K562 (cell line): ENCODE results near the gene UBE2M. TPM values are rescaled to one million over a fixed set of nuclear protein-coding genes. Genes with fewer than 3 reads are reported as not detected.

Experiments
- COPS2 ChIP-seq: fragments of 450-650 bp; conservative IDR thresholded peaks from 2 replicates; pipeline ENCODE4 v1.6.1; 2016; ENCODE audit warnings: mild to moderate bottlenecking, moderate library complexity
- DACH1 ChIP-seq: fragments of 450-650 bp; IDR thresholded peaks from 2 replicates; pipeline ENCODE4 v1.6.1; 2018; ENCODE audit not compliant: partially characterized antibody
- ESRRA ChIP-seq: fragments of 450-650 bp; IDR thresholded peaks from 2 replicates; pipeline ENCODE4 v1.6.1; 2014; ENCODE audit warnings: low read depth, mild to moderate bottlenecking, moderate library complexity, borderline replicate concordance
- KAT8 ChIP-seq: fragments of 450-650 bp; IDR thresholded peaks from 2 replicates; pipeline ENCODE4 v1.6.1; 2016; ENCODE audit warnings: low read depth, mild to moderate bottlenecking
- MIER1 ChIP-seq: fragments of 450-650 bp; IDR thresholded peaks from 2 replicates; pipeline ENCODE4 v1.6.1; 2016; ENCODE audit warnings: antibody characterized with exemption, mild to moderate bottlenecking, low read depth
- MYC ChIP-seq, 2 experiments: fragments of 250-450 bp in 1 of 2; sonication (Bioruptor Pico) in 1 of 2; IDR thresholded peaks; 2 replicates each; pipeline versions ENCODE4 v1.5.1 to v1.6.1; 2012 to 2021; ENCODE audit warnings: low read depth in 2 of 2, borderline replicate concordance in 1 of 2, improper control_type of control experiment in 1 of 2, low read length in 1 of 2, mild to moderate bottlenecking in 1 of 2, moderate library complexity in 1 of 2
- NR2C2 ChIP-seq, 2 experiments: fragments of 200-800 bp in 1 of 2; sonication (Bioruptor generic) in 1 of 2; sonication (generic) in 1 of 2; formaldehyde crosslinking in 1 of 2; IDR thresholded peaks; 2 replicates each; pipeline versions ENCODE4 v1.6.1 to v1.8.0; 2016 to 2022; ENCODE audit warnings: mild to moderate bottlenecking in 1 of 2, missing compliant biosample characterization in 1 of 2, missing genetic modification characterization in 1 of 2, missing genetic modification reagents in 1 of 2
- NR4A1 ChIP-seq, 2 experiments: fragments of 250-450 bp in 1 of 2; fragments of 450-650 bp in 1 of 2; sonication (Bioruptor Pico) in 1 of 2; IDR thresholded peaks; 2 replicates each; pipeline versions ENCODE4 v1.4.0 to v1.6.1; 2016 to 2020; ENCODE audit warnings: mild to moderate bottlenecking in 2 of 2, missing compliant biosample characterization in 1 of 2, missing genetic modification characterization in 1 of 2, moderate library complexity in 1 of 2
- STAT5B ChIP-seq: fragments of 250-450 bp; sonication (Bioruptor Pico); IDR thresholded peaks from 2 replicates; pipeline ENCODE4 v1.8.0; 2021; ENCODE audit warnings: mild to moderate bottlenecking, inconsistent platforms
- TSC22D4 ChIP-seq: fragments of 450-650 bp; IDR thresholded peaks from 2 replicates; pipeline ENCODE4 v1.6.1; 2016; ENCODE audit warnings: missing genetic modification characterization, missing biosample characterization, control low read depth
- ZBTB17 ChIP-seq: fragments of 450-650 bp; formaldehyde crosslinking; IDR thresholded peaks from 2 replicates; pipeline ENCODE4 v1.4.0; 2020; ENCODE audit warnings: mild to moderate bottlenecking
- ZFP30 ChIP-seq: fragments of 250-450 bp; sonication (Bioruptor Pico); IDR thresholded peaks from 2 replicates; pipeline ENCODE4 v1.8.0; 2022; ENCODE audit warnings: moderate library complexity, mild to moderate bottlenecking, inconsistent platforms, borderline replicate concordance
- ZNF232 ChIP-seq: sonication (generic); formaldehyde crosslinking; IDR thresholded peaks from 2 replicates; pipeline ENCODE4 v1.8.0; 2022; ENCODE audit warnings: mild to moderate bottlenecking, missing genetic modification reagents
- ZNF57 ChIP-seq: fragments of 450-650 bp; formaldehyde crosslinking; IDR thresholded peaks from 2 replicates; pipeline ENCODE4 v1.4.0; 2020; ENCODE audit warnings: mild to moderate bottlenecking, moderate library complexity
- polyA plus RNA-seq, 8 experiments: library from polyadenylated mRNA; depleted of rRNA in 4 of 8; stranded (reverse) in 5 of 8; unstranded in 3 of 8; fragments of >200 nt; fragmentation: Nextera tagmentation in 2 of 8; fragmentation: Illumina TruSeq in 1 of 8; extraction: Ambion mirVana in 2 of 8; extraction: Trizol in 1 of 8; gene quantifications; 2 replicates each; pipeline versions ENCODE4 v1.2.1 to v1.2.3, GENCODE V29; 2011 to 2014; ENCODE audit warnings: inconsistent platforms in 1 of 8, missing spikeins in 1 of 8
- total RNA-seq, 7 experiments: library from RNA; depleted of rRNA in 6 of 7; stranded (reverse); fragments of >200 nt in 6 of 7; fragmentation: Illumina TruSeq in 2 of 7; extraction: Trizol in 2 of 7; gene quantifications; 2 replicates each; pipeline versions ENCODE4 v1.2.1 to v1.2.3, GENCODE V29; 2011 to 2021; ENCODE audit warnings: low replicate concordance in 1 of 7
- TF ChIP-seq, protein P1 (sequence below): fragments of 450-650 bp; IDR thresholded peaks from one replicate; pipeline ENCODE4 v1.6.1; 2018; ENCODE audit warnings: mild to moderate bottlenecking, moderate library complexity; ENCODE audit not compliant: partially characterized antibody
- TF ChIP-seq, protein P2 (sequence below): fragments of 250-450 bp; sonication (Bioruptor Pico); IDR thresholded peaks from 2 replicates; pipeline ENCODE4 v1.8.0; 2021; ENCODE audit warnings: moderate library complexity, mild to moderate bottlenecking, inconsistent platforms
- TF ChIP-seq, protein P3 (sequence below): IDR thresholded peaks from 3 replicates; pipeline ENCODE4 v1.6.1; 2011; ENCODE audit warnings: borderline replicate concordance, mild to moderate bottlenecking; ENCODE audit not compliant: insufficient read length, insufficient read depth
- TF ChIP-seq, protein P4 (sequence below): fragments of 250-450 bp; sonication (Bioruptor Pico); IDR thresholded peaks from 2 replicates; pipeline ENCODE4 v1.5.0; 2022; ENCODE audit warnings: mild to moderate bottlenecking
- TF ChIP-seq, protein P5 (sequence below): fragments of 250-450 bp; sonication (Bioruptor Pico); IDR thresholded peaks from 2 replicates; pipeline ENCODE4 v1.4.0; 2020

The UBE2M gene
- total and polyA plus RNA-seq, 9 of the 15 experiments (the other 6 are each of a cell fraction or from before 2014, with no cell fraction given) = 0.92 to 163 (median 85.7) TPM

DNA sequence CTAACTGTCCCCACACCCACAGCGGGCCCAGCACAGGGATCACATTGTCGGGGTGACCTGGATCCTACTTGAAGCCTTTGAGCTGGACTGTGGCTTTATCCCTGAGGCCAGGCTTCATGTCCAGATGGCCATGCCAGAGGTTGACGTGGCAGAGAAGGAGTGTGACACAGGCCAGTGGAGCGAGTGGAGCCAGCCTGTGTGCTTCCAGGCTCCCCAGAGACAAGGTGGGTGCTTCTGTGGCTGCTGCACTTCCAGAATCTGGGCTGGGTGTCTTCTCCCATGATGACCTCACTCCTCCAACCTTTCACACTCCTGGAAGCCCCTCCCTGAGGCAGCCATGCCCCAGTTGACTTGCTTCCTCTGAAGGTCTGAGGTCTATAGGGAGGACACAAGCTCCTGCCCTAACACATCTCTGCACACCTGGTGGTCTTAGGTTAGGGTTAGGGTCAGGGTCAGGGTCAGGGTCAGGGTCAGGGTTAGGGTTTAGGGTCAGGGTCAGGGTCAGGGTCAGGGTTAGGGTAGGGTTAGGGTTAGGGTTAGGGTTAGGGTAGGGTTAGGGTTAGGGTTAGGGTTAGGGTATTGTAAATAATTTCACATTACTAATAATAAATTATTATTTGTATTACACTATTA is 27.8 kb upstream of the UBE2M start (continued):
- TF ChIP-seq, protein P1, sequence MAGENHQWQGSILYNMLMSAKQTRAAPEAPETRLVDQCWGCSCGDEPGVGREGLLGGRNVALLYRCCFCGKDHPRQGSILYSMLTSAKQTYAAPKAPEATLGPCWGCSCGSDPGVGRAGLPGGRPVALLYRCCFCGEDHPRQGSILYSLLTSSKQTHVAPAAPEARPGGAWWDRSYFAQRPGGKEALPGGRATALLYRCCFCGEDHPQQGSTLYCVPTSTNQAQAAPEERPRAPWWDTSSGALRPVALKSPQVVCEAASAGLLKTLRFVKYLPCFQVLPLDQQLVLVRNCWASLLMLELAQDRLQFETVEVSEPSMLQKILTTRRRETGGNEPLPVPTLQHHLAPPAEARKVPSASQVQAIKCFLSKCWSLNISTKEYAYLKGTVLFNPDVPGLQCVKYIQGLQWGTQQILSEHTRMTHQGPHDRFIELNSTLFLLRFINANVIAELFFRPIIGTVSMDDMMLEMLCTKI = no peak
- TF ChIP-seq COPS2 (no peak), ZNF232 (CRISPR knock-in tag) (no peak), NR4A1 (CRISPR knock-in tag; IDR thresholded peaks at IDR 0.05) (no peak), NR4A1 (tag; IDR thresholded peaks at IDR 0.05) (0 out of 2 replicates have a peak, but pooled peaks have one; percentile 49), STAT5B (CRISPR knock-in tag) (no peak), NR2C2 (CRISPR knock-in tag; IDR thresholded peaks at IDR 0.05) (no peak), NR2C2 (tag; IDR thresholded peaks at IDR 0.05) (peak; percentile 45; the same call in 1 of the 2 replicates), ZBTB17 (CRISPR knock-in tag) (no peak), DACH1 (no peak), TSC22D4 (tag) (no peak), ESRRA (peak; percentile 86; the same call in 1 of the 2 replicates), MIER1 (no peak), ZNF57 (CRISPR knock-in tag) (no peak), MYC (IDR thresholded peaks at IDR 0.05; ENCODE audit: low read depth, low read length) (no peak), MYC (CRISPR knock-in tag; IDR thresholded peaks at IDR 0.05; ENCODE audit: borderline replicate concordance, low read depth) (no peak), ZFP30 (CRISPR knock-in tag) (no peak), KAT8 (no peak)
- TF ChIP-seq, protein P2, sequence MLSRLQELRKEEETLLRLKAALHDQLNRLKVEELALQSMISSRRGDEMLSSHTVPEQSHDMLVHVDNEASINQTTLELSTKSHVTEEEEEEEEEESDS (CRISPR knock-in tag) = no peak
- TF ChIP-seq, protein P3, sequence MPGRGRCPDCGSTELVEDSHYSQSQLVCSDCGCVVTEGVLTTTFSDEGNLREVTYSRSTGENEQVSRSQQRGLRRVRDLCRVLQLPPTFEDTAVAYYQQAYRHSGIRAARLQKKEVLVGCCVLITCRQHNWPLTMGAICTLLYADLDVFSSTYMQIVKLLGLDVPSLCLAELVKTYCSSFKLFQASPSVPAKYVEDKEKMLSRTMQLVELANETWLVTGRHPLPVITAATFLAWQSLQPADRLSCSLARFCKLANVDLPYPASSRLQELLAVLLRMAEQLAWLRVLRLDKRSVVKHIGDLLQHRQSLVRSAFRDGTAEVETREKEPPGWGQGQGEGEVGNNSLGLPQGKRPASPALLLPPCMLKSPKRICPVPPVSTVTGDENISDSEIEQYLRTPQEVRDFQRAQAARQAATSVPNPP = no peak
- TF ChIP-seq, protein P4, sequence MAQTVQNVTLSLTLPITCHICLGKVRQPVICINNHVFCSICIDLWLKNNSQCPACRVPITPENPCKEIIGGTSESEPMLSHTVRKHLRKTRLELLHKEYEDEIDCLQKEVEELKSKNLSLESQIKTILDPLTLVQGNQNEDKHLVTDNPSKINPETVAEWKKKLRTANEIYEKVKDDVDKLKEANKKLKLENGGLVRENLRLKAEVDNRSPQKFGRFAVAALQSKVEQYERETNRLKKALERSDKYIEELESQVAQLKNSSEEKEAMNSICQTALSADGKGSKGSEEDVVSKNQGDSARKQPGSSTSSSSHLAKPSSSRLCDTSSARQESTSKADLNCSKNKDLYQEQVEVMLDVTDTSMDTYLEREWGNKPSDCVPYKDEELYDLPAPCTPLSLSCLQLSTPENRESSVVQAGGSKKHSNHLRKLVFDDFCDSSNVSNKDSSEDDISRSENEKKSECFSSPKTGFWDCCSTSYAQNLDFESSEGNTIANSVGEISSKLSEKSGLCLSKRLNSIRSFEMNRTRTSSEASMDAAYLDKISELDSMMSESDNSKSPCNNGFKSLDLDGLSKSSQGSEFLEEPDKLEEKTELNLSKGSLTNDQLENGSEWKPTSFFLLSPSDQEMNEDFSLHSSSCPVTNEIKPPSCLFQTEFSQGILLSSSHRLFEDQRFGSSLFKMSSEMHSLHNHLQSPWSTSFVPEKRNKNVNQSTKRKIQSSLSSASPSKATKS (CRISPR knock-in tag) = no peak
- TF ChIP-seq, protein P5, sequence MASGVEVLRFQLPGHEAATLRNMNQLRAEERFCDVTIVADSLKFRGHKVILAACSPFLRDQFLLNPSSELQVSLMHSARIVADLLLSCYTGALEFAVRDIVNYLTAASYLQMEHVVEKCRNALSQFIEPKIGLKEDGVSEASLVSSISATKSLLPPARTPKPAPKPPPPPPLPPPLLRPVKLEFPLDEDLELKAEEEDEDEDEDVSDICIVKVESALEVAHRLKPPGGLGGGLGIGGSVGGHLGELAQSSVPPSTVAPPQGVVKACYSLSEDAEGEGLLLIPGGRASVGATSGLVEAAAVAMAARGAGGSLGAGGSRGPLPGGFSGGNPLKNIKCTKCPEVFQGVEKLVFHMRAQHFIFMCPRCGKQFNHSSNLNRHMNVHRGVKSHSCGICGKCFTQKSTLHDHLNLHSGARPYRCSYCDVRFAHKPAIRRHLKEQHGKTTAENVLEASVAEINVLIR (CRISPR knock-in tag) = no peak
